ENCODE results near the gene COA3. TPM values are rescaled to one million over a fixed set of nuclear protein-coding genes. Genes with fewer than 3 reads are reported as not detected.

The COA3 gene
- total RNA-seq, 4 donors from 2014 or later, result 32.7 to 59.1 (median 49.5) TPM

- no peak overlapping the region for H3K4me3 ChIP-seq
- peaks cover 55% of the 10 kb centered on the region for H3K36me3 ChIP-seq
- H3K9me3 ChIP-seq, result no peaks in the 10 kb centered on the region
- no peak for TF ChIP-seq CTCF (IDR thresholded peaks at IDR 0.05)
- TF ChIP-seq POLR2AphosphoS5 (IDR thresholded peaks at IDR 0.05), result no peak
- no peak for TF ChIP-seq POLR2A (IDR thresholded peaks at IDR 0.05)
- no peak for TF ChIP-seq EP300 (IDR thresholded peaks at IDR 0.05)
- WGBS, result 95% methylated on average over 6 of the region's 6 CpGs
- H3K27ac ChIP-seq, result no peak overlapping the region
- peaks cover 29% of the 10 kb centered on the region for H3K4me1 ChIP-seq
- no peak for DNase-seq (ENCODE audit: low spot score in 2 of 2)
- no peaks in the 10 kb centered on the region for H3K27me3 ChIP-seq
Observed at GRCh38 chr17:42835732-42836131, 37.2 kb upstream of the COA3 start.

- TF ChIP-seq POLR2A (IDR thresholded peaks at IDR 0.05), result no peak
- no peak for TF ChIP-seq EP300 (IDR thresholded peaks at IDR 0.05)
- TF ChIP-seq POLR2AphosphoS5 (IDR thresholded peaks at IDR 0.05), result no peak
- no peak for TF ChIP-seq CTCF (IDR thresholded peaks at IDR 0.05)
- no peak for DNase-seq (ENCODE audit: low spot score in 2 of 2)
- H3K9me3 ChIP-seq, result no peaks in the 10 kb centered on the region
- peak overlapping the region; percentile 98 for H3K4me3 ChIP-seq
- WGBS, result 20% methylated on average over 5 of the region's 18 CpGs
- no peaks in the 10 kb centered on the region for H3K27me3 ChIP-seq
- H3K27ac ChIP-seq, result peak overlapping the region; percentile 87
- H3K36me3 ChIP-seq, result peaks cover 37% of the 10 kb centered on the region
- H3K4me1 ChIP-seq, result peaks cover 29% of the 10 kb centered on the region
Observed at GRCh38 chr17:42833767-42834422, 35.4 kb upstream of the COA3 start.

- WGBS, result under 1% methylated on average over 51 of the region's 71 CpGs
- TF ChIP-seq EP300 (IDR thresholded peaks at IDR 0.05) (no peak), POLR2AphosphoS5 (IDR thresholded peaks at IDR 0.05) (peak; percentile 94 to 97 (median 95)), CTCF (IDR thresholded peaks at IDR 0.05) (no peak), POLR2A (IDR thresholded peaks at IDR 0.05) (peak in 1 of 2 donors; percentile 92)
- H3K9me3 ChIP-seq, result no peaks in the 10 kb centered on the region
Observed at GRCh38 chr17:42832934-42833766, 34.6 kb upstream of the COA3 start, which contains the start of gene PSME3. Gene PSME3, plus strand, starts transcription at chr17:42833397. Its CDS starts 235 bp downstream, at chr17:42833632.

GRCh38 chr17:42832213-42832933 lies 33.9 kb upstream of the COA3 start:
- Histone ChIP-seq H3K4me1 (peaks cover 29% of the 10 kb centered on the region), H3K9me3 (no peaks in the 10 kb centered on the region), H3K36me3 (peaks cover 22% of the 10 kb centered on the region), H3K4me3 (peak overlapping the region; percentile 98), H3K27ac (peak overlapping the region; percentile 87), H3K27me3 (no peaks in the 10 kb centered on the region)
- WGBS, result 49% methylated on average over 9 of the region's 9 CpGs
- DNase-seq (ENCODE audit: low spot score in 2 of 2), result no peak
- no peak for TF ChIP-seq CTCF (IDR thresholded peaks at IDR 0.05)
- no peak for TF ChIP-seq POLR2A (IDR thresholded peaks at IDR 0.05)
- no peak for TF ChIP-seq EP300 (IDR thresholded peaks at IDR 0.05)
- no peak for TF ChIP-seq POLR2AphosphoS5 (IDR thresholded peaks at IDR 0.05)

More at GRCh38 chr17:42832934-42833766, 34.6 kb upstream of the COA3 start, which contains the start of gene PSME3:
- Histone ChIP-seq H3K4me1 (peaks cover 29% of the 10 kb centered on the region), H3K27me3 (no peaks in the 10 kb centered on the region), H3K36me3 (peaks cover 29% of the 10 kb centered on the region), H3K27ac (peak within 1 kb of the TSS; percentile 87), H3K4me3 (peak within 1 kb of the TSS; percentile 98)
- DNase-seq (ENCODE audit: low spot score in 2 of 2), result peak; percentile 94

Measured in suprapubic skin (tissue), 4 donors.